Measurements from ENCODE around the gene STX3.

Gene STX3

GRCh38 chr11:59754859-59755700 is at the start of gene STX3:
Gene STX3, plus strand, starts transcription at chr11:59755376. Its CDS starts 230 bp downstream, at chr11:59755606.
- TF ChIP-seq CTCF (conservative IDR thresholded peaks at IDR 0.05; ENCODE audit: low read length) (no peak), EZH2phosphoT487 (IDR thresholded peaks at IDR 0.05; ENCODE audit: borderline replicate concordance) (no peak)
- peak within 1 kb of the TSS; percentile 92 for H2AFZ ChIP-seq (ENCODE audit: low read length)

GRCh38 chr11:59706518-59707285 is 48.5 kb upstream of the STX3 start:
- H4K20me1 ChIP-seq (ENCODE audit: insufficient read depth, low read length, poor library complexity, severe bottlenecking): no peaks in the 10 kb centered on the region
- H3K9me2 ChIP-seq (replicated peaks; ENCODE audit: low read depth, low read length): no peaks in the 10 kb centered on the region
- H3K27me3 ChIP-seq (ENCODE audit: insufficient read depth, low read length, poor library complexity, severe bottlenecking): no peaks in the 10 kb centered on the region
- peaks cover 16% of the 10 kb centered on the region for H3K4me1 ChIP-seq (ENCODE audit: insufficient read depth, low read length, poor library complexity, severe bottlenecking)
- peak overlapping the region; percentile 7 for H3K4me3 ChIP-seq (ENCODE audit: low read length, poor library complexity, severe bottlenecking)
- H3K9me3 ChIP-seq (ENCODE audit: insufficient read depth, low read depth, low read length): no peaks in the 10 kb centered on the region; the same call in 1 of the 2 replicates
- H3K4me2 ChIP-seq (ENCODE audit: low read depth, low read length, poor library complexity, severe bottlenecking): peak overlapping the region; percentile 23
- H2AFZ ChIP-seq (ENCODE audit: low read length): no peak overlapping the region
- H3K79me2 ChIP-seq (ENCODE audit: insufficient read depth, low read length): no peaks in the 10 kb centered on the region
- H3K36me3 ChIP-seq (ENCODE audit: insufficient read depth, low read length): no peaks in the 10 kb centered on the region
- H3K9ac ChIP-seq (ENCODE audit: low read depth, low read length, poor library complexity, severe bottlenecking): no peak overlapping the region
- peaks cover 9% of the 10 kb centered on the region; the same call in 1 of the 2 replicates for H3F3A ChIP-seq (ENCODE audit: low read depth)
- TF ChIP-seq EZH2phosphoT487 (IDR thresholded peaks at IDR 0.05; ENCODE audit: borderline replicate concordance) (no peak), CTCF (conservative IDR thresholded peaks at IDR 0.05; ENCODE audit: low read length) (no peak)

More at GRCh38 chr11:59754859-59755700, at the start of gene STX3:
- H3K4me2 ChIP-seq (ENCODE audit: low read depth, low read length, poor library complexity, severe bottlenecking): peak within 1 kb of the TSS; percentile 84
- peak within 1 kb of the TSS; percentile 85 for H3K4me3 ChIP-seq (ENCODE audit: low read length, poor library complexity, severe bottlenecking)
- H4K20me1 ChIP-seq (ENCODE audit: insufficient read depth, low read length, poor library complexity, severe bottlenecking): peaks cover 3% of the 10 kb centered on the region
- H3K27me3 ChIP-seq (ENCODE audit: insufficient read depth, low read length, poor library complexity, severe bottlenecking): no peaks in the 10 kb centered on the region
- no peaks in the 10 kb centered on the region for H3K9me3 ChIP-seq (ENCODE audit: insufficient read depth, low read depth, low read length)
- peaks cover 22% of the 10 kb centered on the region for H3K4me1 ChIP-seq (ENCODE audit: insufficient read depth, low read length, poor library complexity, severe bottlenecking)
- H3K36me3 ChIP-seq (ENCODE audit: insufficient read depth, low read length): no peaks in the 10 kb centered on the region
- no peaks in the 10 kb centered on the region for H3K79me2 ChIP-seq (ENCODE audit: insufficient read depth, low read length)
- no peaks in the 10 kb centered on the region for H3F3A ChIP-seq (ENCODE audit: low read depth)
- H3K9ac ChIP-seq (ENCODE audit: low read depth, low read length, poor library complexity, severe bottlenecking): peak within 1 kb of the TSS; percentile 55
- H3K9me2 ChIP-seq (replicated peaks; ENCODE audit: low read depth, low read length): no peaks in the 10 kb centered on the region

GRCh38 chr11:59707371-59707770 is 47.8 kb upstream of the STX3 start:
- Histone ChIP-seq H2AFZ (ENCODE audit: low read length) (no peak overlapping the region), H3K79me2 (ENCODE audit: insufficient read depth, low read length) (no peaks in the 10 kb centered on the region), H3K27me3 (ENCODE audit: insufficient read depth, low read length, poor library complexity, severe bottlenecking) (no peaks in the 10 kb centered on the region), H3K4me2 (ENCODE audit: low read depth, low read length, poor library complexity, severe bottlenecking) (peak overlapping the region; percentile 23), H3K36me3 (ENCODE audit: insufficient read depth, low read length) (no peaks in the 10 kb centered on the region), H4K20me1 (ENCODE audit: insufficient read depth, low read length, poor library complexity, severe bottlenecking) (no peaks in the 10 kb centered on the region), H3K9me2 (replicated peaks; ENCODE audit: low read depth, low read length) (no peaks in the 10 kb centered on the region), H3K4me3 (ENCODE audit: low read length, poor library complexity, severe bottlenecking) (no peak overlapping the region), H3F3A (ENCODE audit: low read depth) (peaks cover 9% of the 10 kb centered on the region; the same call in 1 of the 2 replicates), H3K9me3 (ENCODE audit: insufficient read depth, low read depth, low read length) (no peaks in the 10 kb centered on the region; the same call in 1 of the 2 replicates), H3K9ac (ENCODE audit: low read depth, low read length, poor library complexity, severe bottlenecking) (no peak overlapping the region), H3K4me1 (ENCODE audit: insufficient read depth, low read length, poor library complexity, severe bottlenecking) (peaks cover 16% of the 10 kb centered on the region)
- TF ChIP-seq CTCF (conservative IDR thresholded peaks at IDR 0.05; ENCODE audit: low read length) (no peak), EZH2phosphoT487 (IDR thresholded peaks at IDR 0.05; ENCODE audit: borderline replicate concordance) (no peak)
